DOHH2 (cell line): Measurements from ENCODE around the gene LGALS3BP.

ENCODE experiments used
- H3F3A ChIP-seq: fragments of 200-600 bp; sonication (generic), shearing (Covaris generic); 2 replicates; pipeline ENCODE4 v1.6.0; 2016; ENCODE audit warnings: antibody characterized with exemption, mild to moderate bottlenecking; ENCODE audit not compliant: control insufficient read depth, insufficient read depth
- H3K27ac ChIP-seq: fragments of 200-600 bp; sonication (generic); 2 replicates; pipeline ENCODE4 v1.5.1; 2014; ENCODE audit warnings: low read depth, mild to moderate bottlenecking, low read length, moderate library complexity
- H3K27me3 ChIP-seq: fragments of 200-600 bp; sonication (generic); 2 replicates; pipeline ENCODE4 v1.6.1; 2014; ENCODE audit warnings: mild to moderate bottlenecking, low read length, mixed read lengths; ENCODE audit not compliant: control insufficient read depth
- H3K36me3 ChIP-seq: fragments of 200-600 bp; sonication (generic); 2 replicates; pipeline ENCODE4 v1.6.1; 2014; ENCODE audit warnings: mild to moderate bottlenecking, low read length, moderate library complexity, mixed read lengths; ENCODE audit not compliant: control insufficient read depth
- H3K4me1 ChIP-seq: fragments of 200-600 bp; sonication (generic); 2 replicates; pipeline ENCODE4 v1.6.1; 2014; ENCODE audit warnings: mild to moderate bottlenecking, low read length, mixed read lengths; ENCODE audit not compliant: control insufficient read depth
- H3K4me2 ChIP-seq: fragments of 200-600 bp; sonication (generic); 2 replicates; pipeline ENCODE4 v1.6.0; 2014; ENCODE audit warnings: mild to moderate bottlenecking, low read length, moderate library complexity
- H3K4me3 ChIP-seq: fragments of 200-600 bp; sonication (generic); 2 replicates; pipeline ENCODE4 v1.5.1; 2014; ENCODE audit warnings: mild to moderate bottlenecking, low read length, mixed read lengths
- H3K79me2 ChIP-seq: fragments of 200-600 bp; sonication (generic); 2 replicates; pipeline ENCODE4 v1.6.1; 2014; ENCODE audit warnings: mild to moderate bottlenecking, low read length, mixed read lengths; ENCODE audit not compliant: control insufficient read depth
- H3K9me2 ChIP-seq: fragments of 200-600 bp; sonication (generic); replicated peaks from 2 replicates; pipeline ENCODE4 v1.6.1; 2014; ENCODE audit warnings: mild to moderate bottlenecking, low read length, mixed read lengths; ENCODE audit not compliant: control insufficient read depth
- H3K9me3 ChIP-seq: fragments of 200-600 bp; sonication (generic); 2 replicates; pipeline ENCODE4 v1.6.1; 2014; ENCODE audit warnings: antibody characterized with exemption, low read length, mixed read lengths; ENCODE audit not compliant: control insufficient read depth, insufficient read depth
- H4K20me1 ChIP-seq: fragments of 200-600 bp; sonication (generic); 2 replicates; pipeline ENCODE4 v1.6.0; 2014; ENCODE audit warnings: low read depth, mild to moderate bottlenecking, antibody characterized with exemption, low read length, moderate library complexity; ENCODE audit not compliant: control insufficient read depth, insufficient read depth
- CTCF ChIP-seq: fragments of 200-600 bp; sonication (generic); IDR thresholded peaks from one replicate; pipeline ENCODE4 v1.5.1; 2014; ENCODE audit warnings: antibody characterized with exemption, mild to moderate bottlenecking, low read depth, low read length; ENCODE audit not compliant: poor library complexity, severe bottlenecking
- EZH2phosphoT487 ChIP-seq: fragments of 200-600 bp; sonication (generic); IDR thresholded peaks from 2 replicates; pipeline ENCODE4 v1.6.1; 2017; ENCODE audit warnings: borderline replicate concordance, mild to moderate bottlenecking, antibody characterized with exemption, low read length, moderate library complexity, mixed read lengths

The LGALS3BP gene

GRCh38 chr17:78992542-78993212, 13.0 kb upstream of the LGALS3BP start:
- no peaks in the 10 kb centered on the region for H3K9me2 ChIP-seq
- TF ChIP-seq EZH2phosphoT487 = no peak
- no peak for TF ChIP-seq CTCF
- H3K4me3 ChIP-seq = no peak overlapping the region
- H3K27me3 ChIP-seq = no peaks in the 10 kb centered on the region
- H3K4me2 ChIP-seq = no peak overlapping the region
- H3K9me3 ChIP-seq = no peaks in the 10 kb centered on the region
- H4K20me1 ChIP-seq = peaks cover 4% of the 10 kb centered on the region; the same call in 1 of the 2 replicates
- 0 out of 2 replicates have a peak, but pooled peaks cover under 1% of the 10 kb centered on the region for H3K4me1 ChIP-seq
- H3F3A ChIP-seq = no peaks in the 10 kb centered on the region
- H3K79me2 ChIP-seq = peaks cover 3% of the 10 kb centered on the region; the same call in 1 of the 2 replicates
- peaks cover 51% of the 10 kb centered on the region for H3K36me3 ChIP-seq
- no peak overlapping the region for H3K27ac ChIP-seq

- Histone ChIP-seq H3K4me1 (peaks cover 7% of the 10 kb centered on the region), H4K20me1 (peaks cover 4% of the 10 kb centered on the region; the same call in 1 of the 2 replicates), H3K79me2 (peaks cover 3% of the 10 kb centered on the region; the same call in 1 of the 2 replicates), H3K27ac (no peak overlapping the region), H3K4me2 (no peak overlapping the region), H3K36me3 (peaks cover 46% of the 10 kb centered on the region), H3K4me3 (no peak overlapping the region), H3K9me2 (no peaks in the 10 kb centered on the region), H3K9me3 (no peaks in the 10 kb centered on the region), H3F3A (no peaks in the 10 kb centered on the region), H3K27me3 (no peaks in the 10 kb centered on the region)
- no peak for TF ChIP-seq EZH2phosphoT487
- TF ChIP-seq CTCF = no peak
These were observed 12.3 kb upstream of the LGALS3BP start for GRCh38 chr17:78991906-78992532.

GRCh38 chr17:78991017-78991738, 11.5 kb upstream of the LGALS3BP start:
- no peaks in the 10 kb centered on the region for H3F3A ChIP-seq
- no peaks in the 10 kb centered on the region for H3K9me2 ChIP-seq
- no peak overlapping the region for H3K4me2 ChIP-seq
- H3K4me1 ChIP-seq = peaks cover 16% of the 10 kb centered on the region
- H3K27me3 ChIP-seq = no peaks in the 10 kb centered on the region
- H3K79me2 ChIP-seq = peaks cover 3% of the 10 kb centered on the region; the same call in 1 of the 2 replicates
- H3K36me3 ChIP-seq = peaks cover 38% of the 10 kb centered on the region
- no peak overlapping the region for H3K4me3 ChIP-seq
- H3K9me3 ChIP-seq = no peaks in the 10 kb centered on the region
- TF ChIP-seq CTCF = no peak
- TF ChIP-seq EZH2phosphoT487 = no peak
- peaks cover 4% of the 10 kb centered on the region; the same call in 1 of the 2 replicates for H4K20me1 ChIP-seq
- H3K27ac ChIP-seq = no peak overlapping the region
